ENCODE data around the gene ZNF627.

Gene ZNF627

DNA sequence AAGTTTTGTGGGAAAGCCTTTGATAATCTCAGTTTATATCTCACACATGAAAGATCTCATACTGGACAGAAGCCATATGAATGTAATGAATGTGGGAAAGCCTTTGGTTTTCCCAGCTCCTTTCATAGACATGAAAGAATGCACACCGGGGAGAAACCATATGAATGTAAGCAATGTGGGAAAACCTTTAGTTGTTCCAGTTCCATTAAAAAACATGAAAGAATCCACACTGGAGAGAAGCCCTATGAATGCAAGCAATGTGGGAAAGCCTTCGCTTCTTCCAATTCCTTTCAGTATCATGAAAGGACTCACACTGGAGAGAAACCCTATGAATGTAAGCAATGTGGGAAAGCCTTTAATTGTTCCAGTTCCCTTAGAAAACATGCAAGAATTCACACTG is 54.8 kb downstream of the ZNF627 start:
- Histone ChIP-seq H3K9me3 (ENCODE audit: control insufficient read depth, insufficient read depth, low read length) (peaks cover 2% of the 10 kb centered on the region), H3K27ac (ENCODE audit: low read length) (no peak overlapping the region), H3K36me3 (ENCODE audit: control insufficient read depth, insufficient read depth, low read length) (peaks cover 7% of the 10 kb centered on the region; the same call in 1 of the 2 replicates), H3K27me3 (ENCODE audit: control insufficient read depth, insufficient read depth, low read length) (no peaks in the 10 kb centered on the region), H3K4me1 (ENCODE audit: control insufficient read depth, insufficient read depth, low read length) (no peaks in the 10 kb centered on the region), H3K4me3 (ENCODE audit: low read length) (no peak overlapping the region)
- WGBS (ENCODE audit: insufficient coverage, insufficient read length), result no CpG with 5 or more reads among the region's 2 CpGs
- DNase-seq (ENCODE audit: low read depth, low spot score), result no peak

DNA sequence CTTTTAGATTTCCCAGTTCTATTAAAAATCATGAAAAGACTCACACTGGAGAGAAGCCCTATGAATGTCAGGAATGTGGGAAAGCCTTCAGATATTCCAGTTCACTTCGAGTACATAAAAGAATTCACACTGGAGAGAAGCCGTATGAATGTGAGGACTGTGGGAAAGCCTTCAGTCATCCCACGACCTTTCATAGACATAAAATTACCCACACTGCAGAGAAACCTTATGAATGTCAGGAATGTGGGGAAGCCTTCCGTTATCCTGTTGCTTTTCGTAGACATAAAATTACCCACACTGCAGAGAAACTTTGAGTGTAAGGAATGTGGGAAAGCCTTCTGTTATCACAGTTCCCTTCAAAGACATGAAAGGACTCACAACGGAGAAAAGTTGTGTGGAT is 55.2 kb downstream of the ZNF627 start:
- WGBS (ENCODE audit: insufficient coverage, insufficient read length), result no CpG with 5 or more reads among the region's 6 CpGs
- Histone ChIP-seq H3K4me3 (ENCODE audit: low read length) (no peak overlapping the region), H3K36me3 (ENCODE audit: control insufficient read depth, insufficient read depth, low read length) (peaks cover 7% of the 10 kb centered on the region; the same call in 1 of the 2 replicates), H3K27me3 (ENCODE audit: control insufficient read depth, insufficient read depth, low read length) (no peaks in the 10 kb centered on the region), H3K9me3 (ENCODE audit: control insufficient read depth, insufficient read depth, low read length) (peaks cover 2% of the 10 kb centered on the region), H3K27ac (ENCODE audit: low read length) (no peak overlapping the region), H3K4me1 (ENCODE audit: control insufficient read depth, insufficient read depth, low read length) (no peaks in the 10 kb centered on the region)
- DNase-seq (ENCODE audit: low read depth, low spot score), result no peak

DNA sequence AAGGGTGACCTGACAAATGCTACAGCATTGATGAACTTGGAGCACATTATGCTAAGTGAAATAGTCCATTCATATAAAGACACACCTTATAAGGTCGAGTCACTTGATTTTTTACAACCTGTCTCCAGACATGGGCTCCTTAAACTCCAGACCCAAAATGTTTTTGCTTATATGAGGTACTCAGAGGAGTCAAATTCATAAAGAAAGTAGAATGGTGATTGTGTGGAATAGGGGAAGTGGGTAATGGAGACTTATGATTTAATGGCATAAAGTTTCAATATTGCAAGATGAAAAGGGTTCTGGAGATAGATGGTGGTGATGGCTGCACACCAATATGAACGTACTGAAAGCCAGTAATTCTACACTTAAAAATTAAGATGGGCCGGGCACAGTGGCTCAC is 59.3 kb downstream of the ZNF627 start:
- Histone ChIP-seq H3K36me3 (ENCODE audit: control insufficient read depth, insufficient read depth, low read length) (peaks cover 6% of the 10 kb centered on the region; the same call in 1 of the 2 replicates), H3K27me3 (ENCODE audit: control insufficient read depth, insufficient read depth, low read length) (no peaks in the 10 kb centered on the region), H3K4me3 (ENCODE audit: low read length) (no peak overlapping the region), H3K4me1 (ENCODE audit: control insufficient read depth, insufficient read depth, low read length) (no peaks in the 10 kb centered on the region), H3K9me3 (ENCODE audit: control insufficient read depth, insufficient read depth, low read length) (peaks cover 2% of the 10 kb centered on the region), H3K27ac (ENCODE audit: low read length) (no peak overlapping the region)
- WGBS (ENCODE audit: insufficient coverage, insufficient read length), result no CpG with 5 or more reads among the region's 3 CpGs
- no peak for DNase-seq (ENCODE audit: low read depth, low spot score)

- no peaks in the 10 kb centered on the region for H3K4me1 ChIP-seq (ENCODE audit: control insufficient read depth, insufficient read depth, low read length)
- no peaks in the 10 kb centered on the region for H3K36me3 ChIP-seq (ENCODE audit: control insufficient read depth, insufficient read depth, low read length)
- no peak for DNase-seq (ENCODE audit: low read depth, low spot score)
- WGBS (ENCODE audit: insufficient coverage, insufficient read length), result no CpG with 5 or more reads among the region's 3 CpGs
- no peak overlapping the region for H3K27ac ChIP-seq (ENCODE audit: low read length)
- no peak overlapping the region for H3K4me3 ChIP-seq (ENCODE audit: low read length)
- H3K27me3 ChIP-seq (ENCODE audit: control insufficient read depth, insufficient read depth, low read length), result no peaks in the 10 kb centered on the region
- H3K9me3 ChIP-seq (ENCODE audit: control insufficient read depth, insufficient read depth, low read length), result no peaks in the 10 kb centered on the region
These were observed 60.0 kb downstream of the ZNF627 start for GRCh38 chr19:11657307-11657706.

DNA sequence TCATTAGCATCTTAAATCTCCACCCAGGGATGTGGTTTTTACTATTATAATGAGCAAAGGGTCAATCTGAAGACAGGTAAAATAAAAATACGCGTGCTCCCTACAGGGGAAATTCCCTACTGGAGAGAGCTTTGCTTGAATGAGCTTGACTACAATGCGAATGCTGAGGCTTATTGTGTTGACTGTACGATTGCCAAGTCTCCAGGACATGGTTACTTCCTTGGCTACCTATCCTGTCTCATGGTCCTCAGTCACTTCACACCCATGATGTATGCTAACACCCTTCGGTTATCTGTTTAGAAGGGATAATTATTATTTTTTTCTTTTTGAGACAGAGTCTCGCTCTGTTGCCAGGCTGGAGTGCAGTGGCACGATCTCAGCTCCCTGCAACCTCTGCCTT is 61.7 kb downstream of the ZNF627 start:
- Histone ChIP-seq H3K4me3 (ENCODE audit: low read length) (no peak overlapping the region), H3K4me1 (ENCODE audit: control insufficient read depth, insufficient read depth, low read length) (no peaks in the 10 kb centered on the region), H3K27me3 (ENCODE audit: control insufficient read depth, insufficient read depth, low read length) (no peaks in the 10 kb centered on the region), H3K27ac (ENCODE audit: low read length) (no peak overlapping the region), H3K36me3 (ENCODE audit: control insufficient read depth, insufficient read depth, low read length) (no peaks in the 10 kb centered on the region), H3K9me3 (ENCODE audit: control insufficient read depth, insufficient read depth, low read length) (no peaks in the 10 kb centered on the region)
- no peak for DNase-seq (ENCODE audit: low read depth, low spot score)
- whole genome bisulfite sequencing (ENCODE audit: insufficient coverage, insufficient read length), result no CpG with 5 or more reads among the region's 7 CpGs

DNA sequence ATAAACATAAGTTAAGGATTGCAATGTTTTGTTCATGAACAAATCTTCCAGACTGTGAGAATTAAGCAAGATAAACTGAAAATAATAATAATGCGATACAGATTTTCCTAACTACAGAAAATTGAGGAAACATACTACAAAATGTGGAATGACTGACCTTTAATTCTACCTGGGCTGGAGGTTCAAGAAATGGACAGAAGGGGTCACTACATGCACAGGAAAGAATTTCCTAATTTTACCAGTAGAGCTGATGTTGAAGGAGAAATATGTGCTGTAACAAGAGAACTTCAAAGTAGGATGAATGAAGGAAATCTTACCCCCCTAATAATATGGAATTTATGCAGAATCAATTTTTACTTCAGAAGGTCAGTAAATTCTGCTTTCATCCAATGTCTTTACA is 62.3 kb downstream of the ZNF627 start:
- H3K27me3 ChIP-seq (ENCODE audit: control insufficient read depth, insufficient read depth, low read length), result no peaks in the 10 kb centered on the region
- no peak for DNase-seq (ENCODE audit: low read depth, low spot score)
- H3K9me3 ChIP-seq (ENCODE audit: control insufficient read depth, insufficient read depth, low read length), result no peaks in the 10 kb centered on the region
- H3K27ac ChIP-seq (ENCODE audit: low read length), result no peak overlapping the region
- WGBS (ENCODE audit: insufficient coverage, insufficient read length), result no CpG with 5 or more reads among the region's 1 CpG
- H3K4me3 ChIP-seq (ENCODE audit: low read length), result no peak overlapping the region
- no peaks in the 10 kb centered on the region for H3K36me3 ChIP-seq (ENCODE audit: control insufficient read depth, insufficient read depth, low read length)
- H3K4me1 ChIP-seq (ENCODE audit: control insufficient read depth, insufficient read depth, low read length), result no peaks in the 10 kb centered on the region

DNA sequence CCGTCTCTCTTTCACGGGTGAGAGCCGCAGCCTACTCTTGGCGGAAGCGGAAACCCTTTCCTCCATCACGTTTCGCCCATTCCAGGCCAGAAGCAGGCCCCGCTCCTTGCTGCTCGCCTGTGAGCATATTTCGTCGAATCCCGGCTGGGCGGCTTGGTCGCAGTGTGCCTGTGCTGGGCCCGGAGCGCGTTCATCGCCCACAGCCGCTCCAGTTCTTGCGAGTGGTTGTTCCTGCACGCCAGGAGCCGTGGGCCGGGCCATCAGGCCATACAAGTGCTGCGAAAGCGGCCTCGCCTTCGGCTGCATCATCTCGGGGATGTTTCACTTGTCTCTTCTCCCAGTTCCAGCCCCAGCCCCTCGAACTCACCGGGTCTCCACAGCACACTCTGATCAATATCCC is 65.0 kb downstream of the ZNF627 start:
- Histone ChIP-seq H3K27me3 (ENCODE audit: control insufficient read depth, insufficient read depth, low read length) (no peaks in the 10 kb centered on the region), H3K4me3 (ENCODE audit: low read length) (no peak overlapping the region), H3K9me3 (ENCODE audit: control insufficient read depth, insufficient read depth, low read length) (no peaks in the 10 kb centered on the region), H3K4me1 (ENCODE audit: control insufficient read depth, insufficient read depth, low read length) (no peaks in the 10 kb centered on the region), H3K27ac (ENCODE audit: low read length) (no peak overlapping the region), H3K36me3 (ENCODE audit: control insufficient read depth, insufficient read depth, low read length) (no peaks in the 10 kb centered on the region)
- no CpG with 5 or more reads among the region's 30 CpGs for WGBS (ENCODE audit: insufficient coverage, insufficient read length)
- no peak for DNase-seq (ENCODE audit: low read depth, low spot score)

GRCh38 chr19:11663181-11663591 is 65.9 kb downstream of the ZNF627 start:
- DNase-seq (ENCODE audit: low read depth, low spot score), result no peak
- no peaks in the 10 kb centered on the region for H3K4me1 ChIP-seq (ENCODE audit: control insufficient read depth, insufficient read depth, low read length)
- no peak overlapping the region for H3K4me3 ChIP-seq (ENCODE audit: low read length)
- H3K36me3 ChIP-seq (ENCODE audit: control insufficient read depth, insufficient read depth, low read length), result no peaks in the 10 kb centered on the region
- H3K9me3 ChIP-seq (ENCODE audit: control insufficient read depth, insufficient read depth, low read length), result no peaks in the 10 kb centered on the region
- 100% methylated on average over 1 of the region's 8 CpGs for WGBS (ENCODE audit: insufficient coverage, insufficient read length)
- no peak overlapping the region for H3K27ac ChIP-seq (ENCODE audit: low read length)
- no peaks in the 10 kb centered on the region for H3K27me3 ChIP-seq (ENCODE audit: control insufficient read depth, insufficient read depth, low read length)

All from iPS DF 6.9 (cell line).